ENCODE results near the gene GPR161. TPM values are rescaled to one million over a fixed set of nuclear protein-coding genes. Genes with fewer than 3 reads are reported as not detected.

The GPR161 gene
- total RNA-seq, 1 experiment from 2014 or later: 8.4 TPM

- TF ChIP-seq CTCF (IDR thresholded peaks at IDR 0.05; ENCODE audit: unreplicated experiment): no peak
- Mint-ChIP-seq H3K27ac (ENCODE audit: unreplicated experiment) (no peak overlapping the region), H3K27me3 (ENCODE audit: unreplicated experiment) (no peaks in the 10 kb centered on the region), H3K4me1 (ENCODE audit: low read depth, unreplicated experiment) (no peaks in the 10 kb centered on the region), H3K9me3 (ENCODE audit: low read depth, unreplicated experiment) (peaks cover 16% of the 10 kb centered on the region), H3K4me3 (ENCODE audit: low read depth, unreplicated experiment) (no peak overlapping the region), H3K36me3 (ENCODE audit: insufficient read depth, unreplicated experiment) (no peaks in the 10 kb centered on the region)
- intact Hi-C loops (cut with micrococcal nuclease; ENCODE audit: unreplicated experiment): no loop called here
- no peak for DNase-seq
- BruUV-seq (replicated peaks): no TSS peak
- CTCF ChIA-PET: interaction anchor here (1.2 kb wide), 1 partner anchor 16 kb away, joined by 4 read pairs; no protein-coding TSS in a partner anchor
Measured at GRCh38 chr1:168161459-168161858, 24.7 kb upstream of the GPR161 start.

- no peaks in the 10 kb centered on the region for H3K4me1 Mint-ChIP-seq (ENCODE audit: low read depth, unreplicated experiment)
- BruUV-seq (replicated peaks): no TSS peak
- no peak for TF ChIP-seq CTCF (IDR thresholded peaks at IDR 0.05; ENCODE audit: unreplicated experiment)
- intact Hi-C loops (cut with micrococcal nuclease; ENCODE audit: unreplicated experiment): no loop called here
- peaks cover 16% of the 10 kb centered on the region for H3K9me3 Mint-ChIP-seq (ENCODE audit: low read depth, unreplicated experiment)
- no peak overlapping the region for H3K27ac Mint-ChIP-seq (ENCODE audit: unreplicated experiment)
- H3K27me3 Mint-ChIP-seq (ENCODE audit: unreplicated experiment): no peaks in the 10 kb centered on the region
- CTCF ChIA-PET: interaction anchor here (0.7 kb wide), 1 partner anchor 1348 kb away, joined by 3 read pairs; no protein-coding TSS in a partner anchor
- no peaks in the 10 kb centered on the region for H3K36me3 Mint-ChIP-seq (ENCODE audit: insufficient read depth, unreplicated experiment)
- H3K4me3 Mint-ChIP-seq (ENCODE audit: low read depth, unreplicated experiment): no peak overlapping the region
- DNase-seq: no peak
Measured at GRCh38 chr1:168159979-168160378, 23.2 kb upstream of the GPR161 start.

- intact Hi-C loops (cut with micrococcal nuclease; ENCODE audit: unreplicated experiment): no loop called here
- peaks cover 16% of the 10 kb centered on the region for H3K9me3 Mint-ChIP-seq (ENCODE audit: low read depth, unreplicated experiment)
Measured at GRCh38 chr1:168159251-168159650, 22.5 kb upstream of the GPR161 start.

GRCh38 chr1:168157638-168158037 lies 20.9 kb upstream of the GPR161 start:
- H3K36me3 Mint-ChIP-seq (ENCODE audit: insufficient read depth, unreplicated experiment): no peaks in the 10 kb centered on the region
- no peak for DNase-seq
- peaks cover 16% of the 10 kb centered on the region for H3K9me3 Mint-ChIP-seq (ENCODE audit: low read depth, unreplicated experiment)
- no TSS peak for BruUV-seq (replicated peaks)
- H3K4me3 Mint-ChIP-seq (ENCODE audit: low read depth, unreplicated experiment): no peak overlapping the region
- CTCF ChIA-PET: no interaction called here
- H3K27me3 Mint-ChIP-seq (ENCODE audit: unreplicated experiment): no peaks in the 10 kb centered on the region
- H3K4me1 Mint-ChIP-seq (ENCODE audit: low read depth, unreplicated experiment): no peaks in the 10 kb centered on the region
- no peak overlapping the region for H3K27ac Mint-ChIP-seq (ENCODE audit: unreplicated experiment)
- no peak for TF ChIP-seq CTCF (IDR thresholded peaks at IDR 0.05; ENCODE audit: unreplicated experiment)
- intact Hi-C loops (cut with micrococcal nuclease; ENCODE audit: unreplicated experiment): no loop called here

More at GRCh38 chr1:168159251-168159650, 22.5 kb upstream of the GPR161 start:
- H3K36me3 Mint-ChIP-seq (ENCODE audit: insufficient read depth, unreplicated experiment): no peaks in the 10 kb centered on the region
- no peaks in the 10 kb centered on the region for H3K27me3 Mint-ChIP-seq (ENCODE audit: unreplicated experiment)
- CTCF ChIA-PET: no interaction called here
- no peak overlapping the region for H3K27ac Mint-ChIP-seq (ENCODE audit: unreplicated experiment)
- H3K4me1 Mint-ChIP-seq (ENCODE audit: low read depth, unreplicated experiment): no peaks in the 10 kb centered on the region
- TF ChIP-seq CTCF (IDR thresholded peaks at IDR 0.05; ENCODE audit: unreplicated experiment): no peak
- DNase-seq: no peak
- no TSS peak for BruUV-seq (replicated peaks)
- H3K4me3 Mint-ChIP-seq (ENCODE audit: low read depth, unreplicated experiment): no peak overlapping the region
